ENCODE results near the gene ASIC1.

DNA sequence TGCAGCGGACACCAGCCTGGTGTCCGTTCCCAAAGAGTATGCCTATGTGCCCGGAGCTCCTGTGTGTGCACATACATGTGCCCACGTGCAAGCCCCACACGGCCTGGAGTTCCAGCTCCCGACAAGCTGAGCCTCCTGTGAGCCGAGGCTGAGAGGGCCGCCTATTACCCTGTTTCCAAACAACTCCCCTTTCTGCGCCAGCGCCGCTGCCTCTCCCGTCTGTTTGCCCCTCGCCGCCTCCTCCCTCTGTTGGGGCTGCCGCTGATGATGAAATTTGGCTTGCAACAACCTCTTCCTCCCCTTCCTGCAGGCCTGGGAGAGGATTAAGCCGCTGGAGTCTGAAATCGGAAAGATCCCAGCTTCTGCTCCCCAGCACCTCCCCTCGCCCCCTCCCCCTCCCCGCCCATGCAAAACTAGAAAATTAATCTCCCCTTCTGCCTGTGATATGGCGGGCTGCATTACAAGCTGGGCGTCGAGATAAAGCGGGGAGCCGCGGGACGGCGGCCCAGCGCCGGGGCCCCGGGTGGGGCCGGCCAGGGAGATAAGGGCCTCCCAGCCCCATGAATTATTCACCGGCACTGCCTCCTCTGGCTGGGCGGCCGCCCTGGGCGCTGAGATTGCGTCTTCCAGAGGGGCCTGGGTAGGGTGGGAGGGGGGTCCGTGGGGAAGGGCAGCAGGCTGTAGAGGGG, 6.8 kb upstream of the ASIC1 start:
- TF ChIP-seq EZH2 (IDR thresholded peaks at IDR 0.05; ENCODE audit: low read length, unreplicated experiment) (no peak), EZH2phosphoT487 (IDR thresholded peaks at IDR 0.05; ENCODE audit: borderline replicate concordance, low read length) (no peak)
- TF ChIP-seq, protein P1, sequence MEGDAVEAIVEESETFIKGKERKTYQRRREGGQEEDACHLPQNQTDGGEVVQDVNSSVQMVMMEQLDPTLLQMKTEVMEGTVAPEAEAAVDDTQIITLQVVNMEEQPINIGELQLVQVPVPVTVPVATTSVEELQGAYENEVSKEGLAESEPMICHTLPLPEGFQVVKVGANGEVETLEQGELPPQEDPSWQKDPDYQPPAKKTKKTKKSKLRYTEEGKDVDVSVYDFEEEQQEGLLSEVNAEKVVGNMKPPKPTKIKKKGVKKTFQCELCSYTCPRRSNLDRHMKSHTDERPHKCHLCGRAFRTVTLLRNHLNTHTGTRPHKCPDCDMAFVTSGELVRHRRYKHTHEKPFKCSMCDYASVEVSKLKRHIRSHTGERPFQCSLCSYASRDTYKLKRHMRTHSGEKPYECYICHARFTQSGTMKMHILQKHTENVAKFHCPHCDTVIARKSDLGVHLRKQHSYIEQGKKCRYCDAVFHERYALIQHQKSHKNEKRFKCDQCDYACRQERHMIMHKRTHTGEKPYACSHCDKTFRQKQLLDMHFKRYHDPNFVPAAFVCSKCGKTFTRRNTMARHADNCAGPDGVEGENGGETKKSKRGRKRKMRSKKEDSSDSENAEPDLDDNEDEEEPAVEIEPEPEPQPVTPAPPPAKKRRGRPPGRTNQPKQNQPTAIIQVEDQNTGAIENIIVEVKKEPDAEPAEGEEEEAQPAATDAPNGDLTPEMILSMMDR (conservative IDR thresholded peaks at IDR 0.05; ENCODE audit: low read depth, low read length): no peak

Measured in PC-3 (cell line).